ENCODE measurements around the gene AKIRIN1.
"Not testable (repeated sequence)": the region's sequence is repeated elsewhere in the genome, so short reads cannot be mapped to it uniquely, and the experiment has no call there.

AKIRIN1 gene

DNA sequence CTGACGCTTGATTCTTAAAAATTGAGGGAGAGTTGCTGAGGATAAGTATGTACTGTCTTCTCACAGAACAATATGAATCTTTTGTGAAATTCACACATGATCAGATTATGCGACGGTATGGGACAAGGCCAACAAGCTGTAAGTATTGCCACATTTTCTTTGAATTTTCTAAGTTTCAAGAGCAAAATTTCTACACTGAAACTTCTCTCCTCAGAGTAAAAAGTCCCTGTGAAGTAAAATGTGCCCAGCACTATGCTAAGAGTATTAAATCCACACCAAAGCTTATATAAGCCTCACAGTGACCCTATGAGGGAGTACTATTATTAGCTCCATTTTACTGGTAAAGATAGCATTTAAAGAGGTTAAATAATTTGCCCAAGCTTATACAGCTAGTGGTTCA lies 12.2 kb downstream of the AKIRIN1 start (continued):
- no peak for TF ChIP-seq GLIS3 (CRISPR knock-in tag; IDR thresholded peaks at IDR 0.05)
- no peak for TF ChIP-seq TOX (CRISPR knock-in tag; IDR thresholded peaks at IDR 0.05; ENCODE audit: borderline replicate concordance)

- no peak for ATAC-seq
- TF ChIP-seq ZNF8 (CRISPR knock-in tag; IDR thresholded peaks at IDR 0.05) (no peak), SNAI2 (CRISPR knock-in tag; IDR thresholded peaks at IDR 0.05) (no peak), ZC3H10 (CRISPR knock-in tag; IDR thresholded peaks at IDR 0.05) (no peak), TSHZ2 (CRISPR knock-in tag; IDR thresholded peaks at IDR 0.05) (no peak), ESRRG (CRISPR knock-in tag; IDR thresholded peaks at IDR 0.05) (no peak), ZNF565 (CRISPR knock-in tag; conservative IDR thresholded peaks at IDR 0.05; ENCODE audit: low read depth) (no peak), CSRNP3 (CRISPR knock-in tag; IDR thresholded peaks at IDR 0.05) (no peak)
These were observed 12.7 kb downstream of the AKIRIN1 start for GRCh38 chr1:39003794-39004193.

- ATAC-seq, result no peak
- TF ChIP-seq ZNF565 (CRISPR knock-in tag; conservative IDR thresholded peaks at IDR 0.05; ENCODE audit: low read depth) (no peak), CSDC2 (CRISPR knock-in tag; IDR thresholded peaks at IDR 0.05) (no peak), ZC3H10 (CRISPR knock-in tag; IDR thresholded peaks at IDR 0.05) (no peak), ISL1 (CRISPR knock-in tag; IDR thresholded peaks at IDR 0.05) (no peak), ZFP3 (CRISPR knock-in tag; IDR thresholded peaks at IDR 0.05) (no peak), ESRRG (CRISPR knock-in tag; IDR thresholded peaks at IDR 0.05) (no peak), CSRNP3 (CRISPR knock-in tag; IDR thresholded peaks at IDR 0.05) (no peak), POU6F1 (CRISPR knock-in tag; IDR thresholded peaks at IDR 0.05; ENCODE audit: borderline replicate concordance, low read depth) (no peak)
These were observed 15.2 kb downstream of the AKIRIN1 start for GRCh38 chr1:39006287-39006686.

DNA sequence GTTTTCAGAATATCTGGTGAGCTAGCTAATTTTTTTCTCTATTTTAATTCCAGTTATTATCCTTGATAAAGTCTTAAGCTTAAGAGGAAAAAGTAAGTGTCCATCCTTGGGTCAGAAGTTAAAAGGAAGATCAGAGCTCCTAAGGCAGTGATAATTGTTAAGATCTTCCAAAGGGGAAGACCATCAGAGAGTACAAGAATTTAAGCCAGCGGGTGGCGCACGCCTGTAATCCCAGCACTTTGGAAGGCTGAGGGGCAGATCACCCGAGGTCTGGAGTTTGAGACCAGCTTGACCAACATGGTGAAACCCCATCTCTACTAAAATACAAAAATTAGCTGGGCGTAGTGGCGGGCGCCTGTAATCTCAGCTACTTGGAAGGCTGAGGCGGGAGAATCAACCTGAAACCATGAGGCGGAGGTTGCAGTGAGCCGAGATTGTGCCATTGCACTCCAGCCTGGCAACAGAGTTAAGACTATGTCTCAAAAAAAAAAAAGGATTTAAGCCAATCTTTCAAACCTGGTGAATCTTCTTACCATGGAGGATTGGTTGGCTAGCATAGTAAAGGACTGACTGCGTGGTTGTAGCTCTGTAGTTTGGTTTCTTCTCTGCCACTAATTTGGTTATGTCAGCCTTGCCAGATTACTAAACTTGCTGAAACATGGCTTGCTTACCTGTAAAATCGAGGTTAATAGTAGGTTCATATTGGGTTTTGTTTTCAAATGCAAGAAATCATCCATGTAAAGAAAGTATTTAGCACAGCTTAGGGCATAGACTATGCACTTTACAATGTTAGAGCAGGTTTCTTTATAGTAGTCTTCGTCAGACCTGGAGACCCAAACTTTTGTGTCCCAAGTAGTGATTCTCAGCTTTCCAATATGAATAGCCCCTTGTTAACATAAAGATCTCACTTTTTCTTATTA lies 15.9 kb downstream of the AKIRIN1 start:
- ATAC-seq, result no peak
- no peak for TF ChIP-seq ISL1 (CRISPR knock-in tag; IDR thresholded peaks at IDR 0.05)
- TF ChIP-seq SNAI2 (CRISPR knock-in tag; IDR thresholded peaks at IDR 0.05), result no peak
- TF ChIP-seq, protein P1, sequence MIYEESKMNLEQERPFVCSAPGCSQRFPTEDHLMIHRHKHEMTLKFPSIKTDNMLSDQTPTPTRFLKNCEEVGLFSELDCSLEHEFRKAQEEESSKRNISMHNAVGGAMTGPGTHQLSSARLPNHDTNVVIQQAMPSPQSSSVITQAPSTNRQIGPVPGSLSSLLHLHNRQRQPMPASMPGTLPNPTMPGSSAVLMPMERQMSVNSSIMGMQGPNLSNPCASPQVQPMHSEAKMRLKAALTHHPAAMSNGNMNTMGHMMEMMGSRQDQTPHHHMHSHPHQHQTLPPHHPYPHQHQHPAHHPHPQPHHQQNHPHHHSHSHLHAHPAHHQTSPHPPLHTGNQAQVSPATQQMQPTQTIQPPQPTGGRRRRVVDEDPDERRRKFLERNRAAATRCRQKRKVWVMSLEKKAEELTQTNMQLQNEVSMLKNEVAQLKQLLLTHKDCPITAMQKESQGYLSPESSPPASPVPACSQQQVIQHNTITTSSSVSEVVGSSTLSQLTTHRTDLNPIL (CRISPR knock-in tag; IDR thresholded peaks at IDR 0.05; ENCODE audit: low read depth), result no peak
- no peak for TF ChIP-seq ZNF70 (CRISPR knock-in tag; IDR thresholded peaks at IDR 0.05)
- TF ChIP-seq ZFP3 (CRISPR knock-in tag; IDR thresholded peaks at IDR 0.05), result no peak
- TF ChIP-seq, protein P2, sequence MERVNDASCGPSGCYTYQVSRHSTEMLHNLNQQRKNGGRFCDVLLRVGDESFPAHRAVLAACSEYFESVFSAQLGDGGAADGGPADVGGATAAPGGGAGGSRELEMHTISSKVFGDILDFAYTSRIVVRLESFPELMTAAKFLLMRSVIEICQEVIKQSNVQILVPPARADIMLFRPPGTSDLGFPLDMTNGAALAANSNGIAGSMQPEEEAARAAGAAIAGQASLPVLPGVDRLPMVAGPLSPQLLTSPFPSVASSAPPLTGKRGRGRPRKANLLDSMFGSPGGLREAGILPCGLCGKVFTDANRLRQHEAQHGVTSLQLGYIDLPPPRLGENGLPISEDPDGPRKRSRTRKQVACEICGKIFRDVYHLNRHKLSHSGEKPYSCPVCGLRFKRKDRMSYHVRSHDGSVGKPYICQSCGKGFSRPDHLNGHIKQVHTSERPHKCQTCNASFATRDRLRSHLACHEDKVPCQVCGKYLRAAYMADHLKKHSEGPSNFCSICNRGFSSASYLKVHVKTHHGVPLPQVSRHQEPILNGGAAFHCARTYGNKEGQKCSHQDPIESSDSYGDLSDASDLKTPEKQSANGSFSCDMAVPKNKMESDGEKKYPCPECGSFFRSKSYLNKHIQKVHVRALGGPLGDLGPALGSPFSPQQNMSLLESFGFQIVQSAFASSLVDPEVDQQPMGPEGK (CRISPR knock-in tag; IDR thresholded peaks at IDR 0.05; ENCODE audit: borderline replicate concordance), result no peak

- ATAC-seq, result not testable (repeated sequence)
These were observed 23.9 kb downstream of the AKIRIN1 start for GRCh38 chr1:39014956-39015355.

Data from SK-N-SH treated with all-trans-retinoic acid at 6 μM for 48 hours (cell line).